Measurements from ENCODE around the gene GNA12.

Gene GNA12

DNA sequence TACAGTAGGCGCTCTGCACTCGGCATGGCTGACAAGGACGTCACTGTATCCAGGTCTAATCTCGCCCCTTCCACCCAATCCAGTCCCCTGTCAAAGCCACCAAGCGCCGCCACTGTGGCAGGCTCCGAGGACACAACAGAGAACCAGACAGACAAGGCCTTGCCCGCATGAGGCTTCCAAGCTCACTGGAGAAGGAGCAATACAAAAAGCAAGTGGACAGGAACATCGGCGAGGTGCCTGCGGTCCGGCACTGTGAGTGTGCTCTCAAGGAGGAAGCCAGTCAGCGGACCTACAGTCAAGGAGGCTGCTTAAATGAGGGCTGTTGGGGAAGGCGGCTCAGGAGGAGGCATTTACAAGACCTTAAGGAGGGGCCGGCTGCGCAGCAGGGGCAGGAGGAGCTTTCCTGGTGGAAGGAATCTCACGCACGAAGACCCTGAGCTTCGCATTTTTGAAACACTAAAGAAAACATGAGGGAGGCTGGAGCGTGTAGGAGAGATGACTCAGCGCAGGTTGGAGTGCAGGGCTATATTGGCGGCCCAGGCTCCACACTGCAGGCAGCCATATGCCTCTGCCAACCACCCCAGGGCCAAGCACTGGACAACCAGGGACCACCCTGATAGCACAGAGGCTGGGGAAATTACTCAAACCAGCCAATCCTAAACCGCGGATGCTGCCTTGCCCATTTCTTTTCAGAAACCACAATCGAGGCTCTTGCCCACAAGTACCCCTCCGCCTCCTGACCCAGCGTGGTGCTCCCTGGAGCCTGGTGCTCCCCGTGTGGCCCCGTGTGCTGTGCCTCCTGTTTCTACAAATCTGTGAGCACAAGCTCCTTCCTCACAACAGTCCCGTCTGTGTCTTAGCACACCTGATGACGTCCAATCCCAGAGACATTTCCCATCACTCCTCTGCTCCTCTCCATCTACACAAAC is 28.9 kb downstream of the GNA12 start:
- no peak for DNase-seq

DNA sequence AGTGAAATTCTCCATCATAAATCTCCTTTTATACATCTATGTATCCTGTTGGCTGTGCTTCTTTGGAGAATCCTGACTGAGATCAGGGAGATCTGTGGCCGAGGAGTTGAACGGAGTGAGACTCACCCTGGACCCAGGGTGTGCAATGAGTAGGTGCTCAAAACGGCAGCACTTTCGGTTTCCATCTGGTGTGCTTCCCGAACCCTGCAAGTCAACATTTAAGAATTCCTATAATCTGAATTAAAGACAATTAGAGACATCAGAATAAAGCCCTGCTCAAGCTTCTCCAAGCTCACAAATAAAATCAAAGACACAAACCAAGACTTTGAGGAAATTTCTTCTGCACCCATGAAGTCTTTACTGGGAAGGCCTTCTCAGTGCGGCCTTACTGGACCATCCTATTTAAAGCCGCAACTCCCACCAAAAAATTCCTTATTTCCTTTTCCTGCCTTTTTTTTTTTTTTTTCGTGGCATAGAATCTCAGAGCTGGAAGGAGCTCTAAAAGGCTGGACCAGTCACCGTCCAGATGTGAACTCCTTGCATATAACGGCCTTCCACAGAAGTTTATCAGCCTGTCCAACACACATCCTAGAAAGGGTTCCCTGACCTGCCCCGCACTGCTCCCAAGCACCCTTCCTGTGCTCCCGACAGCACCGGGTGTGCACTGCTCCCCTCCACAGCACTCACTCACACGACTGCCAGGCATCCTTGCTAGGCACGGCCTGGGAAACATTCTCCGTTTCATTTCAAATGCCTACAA is 29.7 kb downstream of the GNA12 start:
- DNase-seq = no peak

DNA sequence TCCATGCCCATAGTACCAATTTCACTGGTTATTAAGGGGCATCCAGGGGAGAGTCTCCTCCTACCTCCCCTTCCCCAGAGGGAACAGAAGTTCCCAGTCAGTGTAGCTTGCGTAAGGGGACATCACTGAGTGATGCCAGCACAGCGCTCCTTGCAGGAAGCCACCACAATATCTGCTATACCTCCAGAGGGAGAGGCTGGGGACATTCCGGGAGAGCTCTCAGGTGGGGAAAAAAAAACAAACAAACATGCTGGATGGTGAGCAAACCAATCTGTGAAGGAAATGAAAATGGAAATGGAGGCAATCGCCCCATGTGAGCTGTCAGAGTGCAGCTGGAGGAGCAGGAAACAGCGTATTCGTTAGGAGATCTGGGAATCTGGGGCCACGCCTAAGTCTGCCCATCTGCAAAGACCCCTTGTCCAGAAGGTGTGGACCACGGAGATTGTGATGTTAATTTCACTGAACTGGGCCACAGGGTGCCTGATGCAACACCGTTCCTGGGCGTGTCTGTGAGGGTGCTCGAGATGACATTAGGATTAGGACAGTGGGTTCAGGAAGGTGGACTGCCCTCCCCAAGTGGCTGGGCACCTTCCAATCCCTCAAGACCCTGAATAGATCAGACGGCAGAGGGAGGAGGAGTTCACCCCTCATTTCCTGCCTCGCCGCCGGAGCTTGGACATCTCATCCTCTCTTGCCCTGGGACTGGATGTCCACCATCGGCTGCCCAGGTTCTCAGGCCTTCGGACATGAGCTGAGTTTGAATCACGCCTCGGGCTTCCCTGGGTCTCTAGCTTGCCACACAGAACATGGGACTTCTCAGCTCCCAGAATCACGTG is 30.5 kb downstream of the GNA12 start:
- DNase-seq = no peak

DNA sequence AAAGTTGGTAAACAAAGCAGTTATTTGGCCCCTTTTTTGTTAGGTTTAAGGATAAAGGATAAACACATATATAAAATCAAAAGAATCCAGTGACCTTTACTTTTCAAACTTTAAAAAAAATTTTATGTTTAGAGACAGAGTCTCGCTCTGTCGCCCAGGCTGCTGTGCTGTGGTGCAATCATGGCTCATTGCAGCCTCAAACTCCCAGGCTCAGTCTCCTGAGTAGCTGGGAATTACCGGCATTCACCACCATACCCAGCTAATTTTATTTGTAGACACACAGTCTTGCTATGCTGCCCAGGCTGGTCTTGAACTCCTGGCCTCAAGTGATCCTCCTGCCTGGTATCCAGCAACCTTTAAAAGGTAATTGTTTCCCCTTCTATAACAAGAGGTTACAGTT is 31.3 kb downstream of the GNA12 start:
- DNase-seq = no peak

DNA sequence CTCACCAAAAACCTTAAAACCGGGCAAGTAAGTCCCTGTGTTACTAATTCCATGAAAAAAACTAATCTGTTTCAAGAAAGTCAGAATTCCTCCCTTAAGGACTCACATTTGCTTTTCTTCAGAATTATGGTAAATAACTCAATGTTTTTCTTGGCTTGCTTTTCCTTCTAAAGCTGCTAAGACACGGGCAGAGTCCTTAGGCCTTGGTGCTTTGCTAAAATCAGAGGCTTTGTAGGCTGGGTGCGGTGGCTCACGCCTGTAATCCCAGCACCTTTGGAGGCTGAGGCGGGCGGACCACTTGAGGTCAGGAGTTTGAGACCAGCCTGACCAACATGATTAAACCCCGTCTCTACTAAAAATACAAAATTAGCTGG is 32.0 kb downstream of the GNA12 start:
- no peak for DNase-seq

DNA sequence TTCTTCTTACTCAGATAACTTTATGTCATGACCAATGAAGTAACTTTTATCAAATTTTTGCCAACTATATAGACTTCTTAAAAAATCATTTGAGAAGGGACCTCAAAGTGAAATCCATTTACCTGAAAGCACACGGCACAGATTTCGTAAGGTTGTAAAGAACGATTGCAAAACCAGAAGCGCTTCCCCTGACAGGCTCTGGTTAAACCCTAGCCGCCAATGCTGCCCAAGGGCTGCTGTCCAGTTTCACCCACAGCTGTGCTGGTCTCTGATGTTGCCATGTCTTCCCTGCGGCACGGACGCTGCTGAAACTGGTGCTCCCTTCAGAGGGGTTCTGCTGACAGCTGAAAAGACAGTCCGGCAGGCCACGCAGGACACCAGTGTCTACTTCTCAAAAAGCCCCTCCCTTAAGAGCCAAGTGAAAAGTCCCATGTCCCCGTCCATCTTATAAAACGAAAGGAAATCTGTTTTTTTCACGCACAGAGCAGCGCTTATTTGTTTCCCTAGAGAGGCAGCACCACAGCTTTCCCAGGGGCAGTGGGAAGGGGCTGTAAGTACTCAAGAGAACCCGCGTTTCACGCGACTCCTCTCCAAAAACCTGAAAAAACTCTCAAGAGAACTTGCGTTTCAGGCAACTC is 32.5 kb downstream of the GNA12 start:
- no peak for DNase-seq

DNA sequence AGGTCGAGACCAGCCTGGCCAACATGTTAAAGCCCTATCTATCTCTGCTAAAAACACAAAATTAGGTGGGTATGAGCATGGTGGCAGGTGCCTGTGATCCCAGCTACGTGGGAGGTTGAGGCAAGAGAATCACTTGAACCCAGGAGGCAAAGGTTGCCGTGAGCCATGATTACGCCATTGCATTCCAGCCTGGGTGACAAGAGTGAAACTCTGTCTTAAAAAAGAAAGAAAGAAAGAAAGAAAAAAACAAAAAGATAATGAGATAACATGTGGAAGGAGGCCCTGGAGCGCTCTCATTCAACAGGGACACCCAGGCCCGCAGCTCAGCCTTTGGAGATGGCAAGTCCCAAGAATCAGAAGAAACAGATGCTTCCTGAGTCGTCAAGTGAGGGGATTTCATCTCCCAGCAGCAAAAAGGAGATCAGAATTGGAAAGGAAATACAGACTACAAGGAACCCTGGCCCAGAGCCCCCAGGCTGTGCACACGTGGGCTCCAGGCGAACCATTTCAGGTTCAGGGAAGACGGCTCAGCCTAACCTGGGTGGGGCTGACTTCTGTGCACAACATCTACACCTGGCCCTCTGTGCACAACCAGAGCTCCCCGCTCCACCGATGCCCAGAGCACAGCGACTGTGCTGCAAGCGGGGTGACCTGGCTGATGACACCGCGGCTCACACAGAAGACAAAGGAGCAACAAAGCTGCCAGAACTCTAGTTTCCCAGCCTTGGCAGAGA is 33.3 kb downstream of the GNA12 start:
- no peak for DNase-seq

DNA sequence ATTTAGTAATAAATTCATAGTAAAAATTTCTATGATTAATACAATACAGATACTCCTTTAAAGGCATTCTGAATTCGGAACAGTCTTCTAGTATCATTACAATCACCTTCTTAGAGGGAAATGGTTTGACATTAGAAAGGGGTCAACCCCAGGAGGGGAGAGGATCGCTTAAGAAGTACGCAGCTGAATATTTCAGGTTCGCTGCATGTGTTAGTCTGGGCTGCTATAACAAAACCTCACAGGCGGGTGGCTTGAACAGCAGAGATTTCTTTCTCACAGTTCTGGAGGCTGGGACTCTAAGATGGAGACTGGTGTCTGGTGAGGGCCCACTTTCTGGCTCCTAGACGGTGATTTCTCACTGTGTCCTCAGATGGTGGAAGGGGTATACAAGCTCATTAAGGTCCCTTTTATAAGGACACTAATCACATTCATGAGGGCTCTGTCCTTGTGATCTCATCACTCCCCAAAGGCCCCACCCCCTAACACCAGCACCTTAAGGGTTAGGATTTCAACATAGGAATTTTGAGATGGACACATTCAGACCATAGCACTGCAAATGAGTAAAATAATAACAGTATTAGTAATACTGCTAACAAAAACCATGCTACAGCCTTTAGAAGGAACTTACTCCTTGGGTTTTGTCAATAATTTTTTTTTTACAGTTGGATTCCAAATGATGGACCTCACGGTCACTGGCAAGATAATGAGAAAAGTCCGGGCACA is 34.0 kb downstream of the GNA12 start:
- no peak for DNase-seq

DNA sequence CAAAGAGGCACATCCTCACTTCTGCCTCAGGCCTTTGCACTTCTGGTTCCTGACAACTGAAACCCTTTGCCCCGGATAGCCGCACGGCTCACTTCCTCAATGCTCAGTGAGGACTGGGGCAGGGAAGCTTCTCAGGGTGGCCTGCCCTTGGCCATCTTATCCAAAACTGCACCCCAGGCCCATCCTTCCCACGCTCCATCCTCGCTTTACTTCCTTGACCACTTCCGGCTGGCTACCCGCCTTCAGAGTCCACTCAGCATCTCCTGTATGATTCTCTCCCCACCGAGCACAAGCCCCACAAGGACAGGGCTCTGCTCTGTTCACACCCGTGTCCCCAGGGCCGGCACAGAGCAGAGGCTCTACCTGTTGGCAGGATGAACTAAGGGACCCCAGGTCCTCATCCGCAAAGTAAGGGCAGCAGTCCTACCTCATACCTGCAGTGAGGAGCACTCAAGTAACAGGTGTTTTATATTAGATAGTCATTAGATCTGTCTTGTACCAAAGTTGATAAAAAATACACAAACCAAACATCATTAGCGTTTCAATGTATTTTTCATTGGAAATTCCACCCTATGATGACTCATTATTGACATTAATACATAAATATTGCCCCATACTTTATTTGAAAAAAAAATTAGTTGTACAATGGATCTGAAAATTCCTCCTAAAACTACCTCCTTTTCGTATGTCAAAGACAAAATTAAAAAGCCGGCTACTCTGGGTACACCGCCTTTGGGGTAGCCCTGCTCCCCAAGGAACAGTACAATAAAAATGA is 35.0 kb downstream of the GNA12 start:
- DNase-seq = no peak

DNA sequence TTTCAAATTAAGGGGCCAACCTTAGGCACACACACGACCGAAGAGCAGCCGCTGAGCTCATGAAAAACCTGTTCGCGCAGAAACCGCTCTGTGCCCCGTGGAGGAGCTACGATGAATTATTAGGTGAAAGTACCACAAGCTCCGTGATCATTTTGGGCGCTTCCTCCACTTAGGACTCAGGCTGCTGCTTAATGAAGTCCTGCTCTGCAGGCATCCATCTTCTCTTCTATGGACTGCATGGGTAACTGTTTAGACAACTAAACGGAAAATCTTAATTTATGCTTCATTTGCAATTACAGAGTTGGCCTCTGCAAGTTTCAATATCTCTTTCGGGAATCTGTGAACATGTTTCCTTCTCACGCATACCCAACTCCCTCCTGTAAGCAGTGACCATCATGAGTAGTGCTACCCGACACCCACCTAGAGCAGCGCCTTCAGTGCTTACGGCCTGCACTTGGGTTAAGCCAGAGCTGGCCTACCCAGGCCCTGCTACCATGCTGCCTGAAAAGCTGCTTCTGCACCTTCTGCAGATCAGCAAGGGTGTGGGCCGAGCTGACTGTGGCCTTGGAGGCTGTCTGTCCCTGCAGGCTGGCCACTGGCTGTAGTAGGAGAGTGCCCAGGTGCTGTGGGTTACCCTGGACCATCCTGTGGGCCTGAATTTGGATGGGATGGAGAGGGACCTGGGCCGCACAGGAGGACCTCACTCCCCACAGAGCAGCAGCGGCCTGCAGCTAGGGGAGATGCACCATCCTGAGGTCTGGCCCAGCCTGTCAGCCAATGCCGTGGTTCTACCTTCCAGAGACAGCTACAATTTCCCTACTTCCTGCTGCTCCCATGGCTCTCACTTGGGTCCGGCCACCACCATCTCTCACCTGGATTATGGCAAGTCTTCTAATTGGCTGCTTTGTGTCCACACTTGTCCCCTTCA is 36.0 kb downstream of the GNA12 start:
- no peak for DNase-seq

DNA sequence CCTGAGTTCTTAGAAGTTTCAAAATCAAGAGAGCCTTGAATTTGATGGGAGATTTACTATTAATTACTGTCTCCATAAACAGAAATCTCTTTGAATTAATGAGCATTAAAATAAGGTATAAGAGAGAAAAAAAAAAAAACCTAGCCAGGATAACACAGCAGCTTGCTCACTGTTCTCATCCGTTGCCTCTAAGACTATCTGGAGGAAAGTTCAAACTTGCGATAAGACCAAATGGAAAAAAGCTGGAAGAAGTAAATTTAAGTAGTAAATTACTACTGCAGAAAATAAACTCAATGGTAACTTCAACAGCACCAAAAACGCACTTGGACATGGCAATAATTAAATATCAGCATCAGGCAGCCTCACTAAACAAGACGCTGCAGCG is 36.7 kb downstream of the GNA12 start:
- no peak for DNase-seq

DNA sequence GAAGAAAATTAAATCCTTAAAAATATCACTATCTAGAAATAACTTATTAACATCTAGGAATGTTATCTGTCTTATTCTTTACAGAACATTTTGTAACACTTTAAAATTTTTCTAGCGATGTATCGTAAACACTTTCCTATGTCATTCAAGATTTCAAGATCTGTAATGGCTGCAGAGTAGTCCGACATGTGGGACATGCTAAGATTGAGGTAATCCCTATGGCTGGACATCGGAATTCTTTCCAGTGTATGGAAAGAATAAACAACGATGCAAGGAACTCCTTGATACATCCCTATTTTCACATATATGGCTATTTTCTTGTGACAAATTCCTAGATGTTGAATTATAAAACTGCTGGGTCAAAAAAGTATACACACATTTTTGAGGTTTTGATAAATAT is 37.5 kb downstream of the GNA12 start:
- no peak for DNase-seq

DNA sequence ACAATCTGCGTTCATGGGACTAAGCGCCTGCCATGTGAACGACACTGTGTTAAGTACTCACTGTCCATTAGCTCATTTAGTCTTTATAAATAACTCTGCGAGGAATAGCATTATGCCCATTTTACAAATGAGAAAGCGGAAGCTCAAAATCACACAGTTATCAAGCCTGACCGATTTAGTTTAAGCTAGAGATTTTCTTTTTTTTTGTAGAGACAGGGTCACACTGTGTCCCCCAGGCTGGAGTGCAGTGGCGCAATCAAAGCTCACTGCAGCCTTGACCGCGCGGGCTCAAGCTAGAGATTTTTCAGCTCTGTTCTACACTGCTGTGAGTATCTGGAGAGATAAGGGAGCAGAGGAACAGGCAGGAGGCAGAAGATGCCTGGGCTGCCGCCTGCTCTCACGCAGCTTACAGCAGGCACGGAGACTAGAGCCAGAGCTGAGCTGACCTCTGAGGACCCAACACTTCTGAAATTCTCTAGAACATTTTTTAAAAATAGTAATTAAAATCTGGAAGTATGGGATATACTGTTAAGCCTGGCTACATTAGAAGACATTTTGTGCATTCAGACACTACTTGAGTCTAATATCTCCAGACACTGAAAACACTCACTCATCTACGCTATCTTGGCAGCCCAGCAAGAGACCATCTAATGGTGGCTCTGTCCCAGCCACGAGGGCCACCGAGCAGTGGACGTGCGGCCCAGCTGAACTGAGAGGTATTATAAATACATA is 38.7 kb downstream of the GNA12 start:
- no peak for DNase-seq

DNA sequence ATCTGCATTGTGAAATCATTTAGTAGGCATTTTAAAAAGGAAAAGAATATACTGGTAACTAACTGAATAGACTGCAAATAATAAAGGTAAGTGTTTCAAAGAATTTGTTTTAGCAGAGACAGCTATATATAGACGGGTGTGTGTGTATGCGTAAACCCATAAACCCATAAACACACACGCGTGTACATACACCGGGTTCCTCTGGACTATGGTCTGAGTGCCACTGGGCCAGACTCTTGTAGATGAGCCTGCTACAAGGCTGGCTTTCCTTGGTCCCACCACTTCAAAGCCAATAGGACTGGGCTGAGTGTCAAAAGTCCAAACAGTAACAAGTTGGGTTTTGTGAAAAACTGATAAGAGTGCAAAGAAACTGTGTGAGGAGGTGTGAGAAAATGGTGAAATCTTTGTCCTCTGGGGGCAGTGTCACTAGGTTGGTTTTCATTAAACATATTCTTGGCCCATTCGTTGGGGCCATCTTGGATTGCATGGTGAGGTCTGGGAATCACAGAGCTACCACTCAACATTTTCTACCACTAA is 39.8 kb downstream of the GNA12 start:
- no peak for DNase-seq

DNA sequence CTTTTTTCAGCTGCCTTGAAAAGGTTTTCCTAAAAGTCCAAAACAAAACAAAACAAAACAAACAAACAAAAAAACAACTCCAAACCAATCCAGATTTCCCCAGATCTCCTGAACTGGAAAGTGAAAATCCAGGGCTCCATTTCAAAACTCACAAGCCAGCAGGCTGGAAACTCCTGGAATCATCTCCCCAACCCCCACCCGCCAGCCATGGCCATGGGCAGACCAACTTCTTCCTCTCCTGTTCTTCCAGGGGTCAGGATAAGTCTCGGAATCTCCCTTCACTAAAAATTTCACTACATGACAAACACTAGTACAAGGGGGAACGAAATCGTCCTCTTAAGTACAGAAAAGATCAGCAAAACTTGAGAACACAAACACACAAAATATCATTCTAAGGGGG is 40.4 kb downstream of the GNA12 start:
- DNase-seq = no peak

DNA sequence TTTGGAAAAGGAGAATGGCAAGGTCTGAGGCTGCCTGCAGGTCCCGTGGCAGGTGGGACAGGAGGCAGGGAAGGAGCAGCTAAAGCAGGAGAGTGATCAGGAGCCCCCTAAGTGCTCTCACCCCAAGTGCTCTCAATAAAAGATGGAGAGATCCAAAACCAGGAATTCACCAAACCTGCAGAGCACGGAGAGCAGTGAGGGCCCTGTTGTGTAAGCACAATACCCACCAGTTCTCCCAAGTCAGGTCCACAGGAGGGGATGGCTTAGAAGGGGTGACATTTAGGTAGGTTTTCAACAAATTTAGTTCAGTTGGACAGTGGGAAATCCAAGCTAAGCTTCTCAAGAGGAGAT is 40.8 kb downstream of the GNA12 start:
- no peak for DNase-seq

DNA sequence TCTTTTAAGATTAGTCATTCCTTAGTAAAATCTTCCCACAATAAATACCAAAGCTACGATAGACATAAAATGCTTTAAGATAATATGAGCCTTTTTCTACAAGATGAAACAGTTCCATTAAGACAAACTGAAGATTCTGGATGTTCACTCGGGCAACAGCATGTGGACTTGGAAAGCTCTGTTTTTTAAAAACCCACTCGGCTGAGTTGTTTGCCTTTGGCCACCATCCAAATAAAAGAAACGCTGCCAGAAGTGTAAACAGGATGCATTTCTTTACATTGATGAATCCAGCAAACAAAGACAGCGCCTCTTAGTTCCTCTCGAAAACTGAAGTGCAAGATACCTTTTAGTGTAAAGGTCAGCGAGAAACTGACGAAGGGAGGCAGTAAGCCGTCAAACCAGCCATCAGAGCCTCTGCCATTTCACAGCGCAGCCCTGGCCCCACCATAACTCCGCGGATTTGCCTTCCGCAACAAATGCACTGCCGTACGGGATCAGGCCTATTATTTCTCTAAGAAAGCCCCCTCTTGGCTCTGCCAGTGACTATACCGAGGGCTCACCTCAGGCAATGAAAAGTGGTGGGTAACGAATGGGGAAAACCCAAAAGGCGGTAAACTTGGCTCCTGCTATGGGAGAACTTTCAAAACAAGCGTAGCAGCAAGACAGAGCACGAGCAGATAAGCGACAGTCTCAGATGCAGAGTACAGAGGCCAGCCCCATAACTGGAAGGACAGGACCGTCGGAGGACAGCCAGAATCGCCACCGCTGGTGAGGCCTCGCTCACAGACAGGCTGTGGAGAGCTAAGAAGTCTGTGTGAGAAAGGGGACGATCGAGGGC is 41.4 kb downstream of the GNA12 start:
- no peak for DNase-seq

DNA sequence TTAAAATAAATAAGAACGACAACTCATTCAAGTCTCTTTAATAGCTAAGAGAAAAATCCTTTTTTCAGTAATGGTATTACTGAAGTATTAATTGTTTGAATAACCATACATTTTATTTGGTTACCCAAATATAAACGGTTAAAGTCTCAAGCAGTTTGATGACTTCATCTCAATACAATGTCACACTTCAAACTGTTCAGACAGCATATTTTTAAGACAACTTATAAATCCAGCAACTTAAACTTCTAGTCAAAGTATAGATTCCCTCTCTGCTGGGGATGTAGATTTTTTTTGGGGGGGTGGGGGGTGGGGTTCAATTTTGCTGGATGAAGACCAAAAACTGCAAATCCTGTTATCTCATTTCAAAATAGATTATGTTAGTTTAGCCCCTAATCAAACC is 42.0 kb downstream of the GNA12 start:
- DNase-seq = no peak

Data from NK-92 treated with Interleukin-12 subunit alpha and Interleukin-12 subunit beta, amount 100 ng/mL, for 24 hours (cell line).